Ishikawa (cell line): Measurements from ENCODE around the gene BEX3.

Source experiments
- CEBPB ChIP-seq: IDR thresholded peaks from 2 replicates; pipeline ENCODE4 v1.6.1; 2012
- CREB1 ChIP-seq: IDR thresholded peaks from 2 replicates; pipeline ENCODE4 v1.6.1; 2012; ENCODE audit warnings: low read depth
- EGR1 ChIP-seq: IDR thresholded peaks from 2 replicates; pipeline ENCODE4 v1.6.1; 2012
- EP300 ChIP-seq: IDR thresholded peaks from 2 replicates; pipeline ENCODE4 v1.6.1; 2012; ENCODE audit warnings: borderline replicate concordance
- FOXM1 ChIP-seq: IDR thresholded peaks from 2 replicates; pipeline ENCODE4 v1.6.1; 2012; ENCODE audit warnings: low read depth, borderline replicate concordance
- NFIC ChIP-seq: IDR thresholded peaks from 2 replicates; pipeline ENCODE4 v1.6.1; 2012
- RAD21 ChIP-seq: IDR thresholded peaks from 2 replicates; pipeline ENCODE4 v1.6.1; 2012; ENCODE audit warnings: low read depth
- TAF1 ChIP-seq: IDR thresholded peaks from 2 replicates; pipeline ENCODE4 v1.6.1; 2012; ENCODE audit warnings: low read depth, mild to moderate bottlenecking
- TCF12 ChIP-seq: IDR thresholded peaks from 2 replicates; pipeline ENCODE4 v1.6.1; 2012; ENCODE audit warnings: low read depth
- YY1 ChIP-seq: IDR thresholded peaks from 2 replicates; pipeline ENCODE4 v1.6.1; 2012; ENCODE audit warnings: low read depth
- TF ChIP-seq, protein P1 (sequence below): IDR thresholded peaks from 2 replicates; pipeline ENCODE4 v1.6.1; 2012
- TF ChIP-seq, protein P2 (sequence below): IDR thresholded peaks from 2 replicates; pipeline ENCODE4 v1.6.1; 2012; ENCODE audit warnings: low read depth, mild to moderate bottlenecking
- TF ChIP-seq, protein P3 (sequence below): IDR thresholded peaks from 2 replicates; pipeline ENCODE4 v1.6.1; 2012

DNA sequence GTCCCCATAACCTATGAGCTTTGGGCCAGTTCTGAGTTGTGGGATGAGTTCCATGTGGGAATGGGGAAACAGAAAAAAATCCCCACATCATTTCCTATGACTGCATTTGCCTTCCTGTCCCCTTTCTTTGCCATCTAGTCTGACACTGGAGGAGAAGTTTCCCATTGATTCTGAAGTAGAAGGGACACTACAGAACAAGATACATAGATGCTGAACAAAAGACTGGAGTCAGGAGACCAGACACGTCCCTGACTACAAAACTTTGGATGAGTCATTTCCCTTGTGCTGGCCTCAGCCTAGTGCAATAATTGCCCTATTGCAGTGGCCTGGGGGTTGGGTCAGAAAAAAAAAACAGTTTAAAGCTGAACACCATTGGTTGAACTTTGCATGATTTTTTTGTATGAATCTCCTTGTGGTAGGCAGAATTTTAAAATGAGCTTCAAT lies 22.1 kb downstream of the BEX3 start:
- TF ChIP-seq, protein P1, sequence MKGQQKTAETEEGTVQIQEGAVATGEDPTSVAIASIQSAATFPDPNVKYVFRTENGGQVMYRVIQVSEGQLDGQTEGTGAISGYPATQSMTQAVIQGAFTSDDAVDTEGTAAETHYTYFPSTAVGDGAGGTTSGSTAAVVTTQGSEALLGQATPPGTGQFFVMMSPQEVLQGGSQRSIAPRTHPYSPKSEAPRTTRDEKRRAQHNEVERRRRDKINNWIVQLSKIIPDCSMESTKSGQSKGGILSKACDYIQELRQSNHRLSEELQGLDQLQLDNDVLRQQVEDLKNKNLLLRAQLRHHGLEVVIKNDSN: no peak
- TF ChIP-seq RAD21 (no peak), TCF12 (no peak), CREB1 (no peak), CEBPB (no peak), EP300 (no peak), TAF1 (no peak), NFIC (no peak), EGR1 (no peak), FOXM1 (no peak), YY1 (no peak)
- TF ChIP-seq, protein P2, sequence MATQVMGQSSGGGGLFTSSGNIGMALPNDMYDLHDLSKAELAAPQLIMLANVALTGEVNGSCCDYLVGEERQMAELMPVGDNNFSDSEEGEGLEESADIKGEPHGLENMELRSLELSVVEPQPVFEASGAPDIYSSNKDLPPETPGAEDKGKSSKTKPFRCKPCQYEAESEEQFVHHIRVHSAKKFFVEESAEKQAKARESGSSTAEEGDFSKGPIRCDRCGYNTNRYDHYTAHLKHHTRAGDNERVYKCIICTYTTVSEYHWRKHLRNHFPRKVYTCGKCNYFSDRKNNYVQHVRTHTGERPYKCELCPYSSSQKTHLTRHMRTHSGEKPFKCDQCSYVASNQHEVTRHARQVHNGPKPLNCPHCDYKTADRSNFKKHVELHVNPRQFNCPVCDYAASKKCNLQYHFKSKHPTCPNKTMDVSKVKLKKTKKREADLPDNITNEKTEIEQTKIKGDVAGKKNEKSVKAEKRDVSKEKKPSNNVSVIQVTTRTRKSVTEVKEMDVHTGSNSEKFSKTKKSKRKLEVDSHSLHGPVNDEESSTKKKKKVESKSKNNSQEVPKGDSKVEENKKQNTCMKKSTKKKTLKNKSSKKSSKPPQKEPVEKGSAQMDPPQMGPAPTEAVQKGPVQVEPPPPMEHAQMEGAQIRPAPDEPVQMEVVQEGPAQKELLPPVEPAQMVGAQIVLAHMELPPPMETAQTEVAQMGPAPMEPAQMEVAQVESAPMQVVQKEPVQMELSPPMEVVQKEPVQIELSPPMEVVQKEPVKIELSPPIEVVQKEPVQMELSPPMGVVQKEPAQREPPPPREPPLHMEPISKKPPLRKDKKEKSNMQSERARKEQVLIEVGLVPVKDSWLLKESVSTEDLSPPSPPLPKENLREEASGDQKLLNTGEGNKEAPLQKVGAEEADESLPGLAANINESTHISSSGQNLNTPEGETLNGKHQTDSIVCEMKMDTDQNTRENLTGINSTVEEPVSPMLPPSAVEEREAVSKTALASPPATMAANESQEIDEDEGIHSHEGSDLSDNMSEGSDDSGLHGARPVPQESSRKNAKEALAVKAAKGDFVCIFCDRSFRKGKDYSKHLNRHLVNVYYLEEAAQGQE: no peak
- TF ChIP-seq, protein P3, sequence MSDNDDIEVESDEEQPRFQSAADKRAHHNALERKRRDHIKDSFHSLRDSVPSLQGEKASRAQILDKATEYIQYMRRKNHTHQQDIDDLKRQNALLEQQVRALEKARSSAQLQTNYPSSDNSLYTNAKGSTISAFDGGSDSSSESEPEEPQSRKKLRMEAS: no peak
